ENCODE data around the gene ANKS1B.
A peak's percentile ranks its signal among the peaks of the same experiment; 100 is the strongest.

ANKS1B gene

GRCh38 chr12:98922871-98923270, 1061.9 kb downstream of the ANKS1B start:
- no peaks in the 10 kb centered on the region for H3K4me1 ChIP-seq (ENCODE audit: control insufficient read depth, insufficient read depth, low read length)
- no peak overlapping the region for H3K9ac ChIP-seq (ENCODE audit: low read length in 2 of 2)
- H3K36me3 ChIP-seq (ENCODE audit: control insufficient read depth in 2 of 2, insufficient read depth in 2 of 2, low read length in 2 of 2), result no peaks in the 10 kb centered on the region
- H3K27ac ChIP-seq (ENCODE audit: low read length), result no peak overlapping the region
- no peaks in the 10 kb centered on the region for H3K27me3 ChIP-seq (ENCODE audit: control insufficient read depth in 1 of 2, insufficient read depth in 2 of 2, low read length in 2 of 2)
- peaks cover 0 to 2% of the 10 kb centered on the region in 2 donors for H3K9me3 ChIP-seq (ENCODE audit: control insufficient read depth in 2 of 2, low read length in 2 of 2)
- no peak overlapping the region for H3K4me3 ChIP-seq (ENCODE audit: low read length in 2 of 2)

DNA sequence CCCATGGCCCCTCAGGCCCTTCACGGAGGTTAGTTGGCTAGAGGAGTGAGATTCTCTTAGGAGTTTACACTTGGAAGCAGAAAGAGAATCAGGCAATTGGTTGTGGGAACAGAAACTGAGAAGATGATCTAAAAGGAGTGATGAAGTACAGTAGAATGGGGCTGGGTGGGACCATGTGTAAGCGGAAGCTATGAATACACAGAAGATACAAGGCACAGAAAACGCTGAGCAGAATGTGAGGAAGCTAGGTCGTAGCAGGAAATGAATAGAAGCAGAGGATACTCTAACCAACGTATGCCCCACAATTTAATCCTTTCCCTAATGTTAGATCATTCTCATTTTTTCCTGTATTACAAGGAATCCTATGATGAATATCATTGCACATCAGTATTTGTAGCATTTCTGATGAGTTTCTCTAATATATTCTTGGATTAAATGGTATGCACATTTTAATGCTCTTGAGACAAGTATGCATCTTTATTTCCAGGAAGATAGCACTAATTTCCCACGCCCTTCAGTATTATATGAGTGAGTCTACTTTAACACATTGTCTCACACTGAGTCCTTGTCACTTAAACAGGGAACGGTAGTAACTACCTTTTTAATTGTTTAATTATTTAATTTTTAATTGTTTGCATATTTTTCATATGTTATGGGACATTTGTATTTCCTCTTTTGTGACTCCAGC, 1066.4 kb downstream of the ANKS1B start:
- Histone ChIP-seq H3K27me3 (ENCODE audit: control insufficient read depth in 1 of 2, insufficient read depth in 2 of 2, low read length in 2 of 2) (no peaks in the 10 kb centered on the region), H3K9me3 (ENCODE audit: control insufficient read depth in 2 of 2, low read length in 2 of 2) (no peaks in the 10 kb centered on the region), H3K36me3 (ENCODE audit: control insufficient read depth in 2 of 2, insufficient read depth in 2 of 2, low read length in 2 of 2) (no peaks in the 10 kb centered on the region), H3K4me1 (ENCODE audit: control insufficient read depth, insufficient read depth, low read length) (no peaks in the 10 kb centered on the region), H3K9ac (ENCODE audit: low read length in 2 of 2) (no peak overlapping the region), H3K4me3 (ENCODE audit: low read length in 2 of 2) (no peak overlapping the region), H3K27ac (ENCODE audit: low read length) (no peak overlapping the region)

DNA sequence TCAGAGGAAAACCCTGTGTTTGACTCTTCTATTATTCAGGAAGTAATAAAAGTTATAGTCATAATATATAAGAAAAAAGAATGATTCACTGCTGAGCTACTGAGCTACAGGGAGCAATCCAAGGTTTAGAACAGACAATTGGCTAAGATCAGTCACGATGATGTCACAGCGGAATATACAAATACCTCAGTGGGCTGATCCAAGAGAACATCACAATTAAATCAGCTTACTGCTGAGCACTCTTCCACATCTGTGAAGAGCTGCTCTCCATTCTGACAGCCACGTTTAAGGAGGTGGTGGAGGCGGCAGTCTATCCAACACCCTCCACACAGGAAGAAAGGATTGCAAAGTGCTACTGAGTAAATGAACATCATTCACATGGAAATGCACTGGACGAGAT, 1068.6 kb downstream of the ANKS1B start:
- no peak overlapping the region for H3K9ac ChIP-seq (ENCODE audit: low read length in 2 of 2)

DNA sequence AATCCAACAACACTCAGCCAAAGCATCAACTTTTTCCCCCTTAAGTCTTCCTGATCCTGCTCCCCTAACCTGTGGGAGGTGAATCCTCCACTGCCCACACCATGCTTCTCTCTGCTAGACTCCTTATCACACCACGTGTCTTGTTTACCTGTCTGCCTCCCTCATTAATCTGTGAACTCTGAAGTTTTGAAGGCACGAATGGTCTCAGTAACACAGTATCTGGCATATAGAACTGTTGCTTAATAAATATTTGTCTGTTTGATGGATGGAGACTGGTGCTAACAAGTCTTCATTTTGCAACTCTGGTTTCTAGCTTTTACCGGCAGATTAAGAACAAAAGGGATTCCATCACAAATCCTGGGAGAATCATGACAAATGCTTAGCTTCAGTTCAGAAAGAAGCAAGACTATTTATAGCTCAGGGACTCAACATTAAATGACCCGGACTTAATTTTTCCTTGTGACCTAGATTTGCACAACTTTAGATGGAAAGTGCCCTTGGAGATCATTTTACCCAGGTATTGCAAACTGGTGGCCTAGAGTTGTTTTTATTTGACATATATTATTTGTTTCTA, 1072.2 kb downstream of the ANKS1B start:
- H3K4me1 ChIP-seq (ENCODE audit: control insufficient read depth, insufficient read depth, low read length), result no peaks in the 10 kb centered on the region
- no peak overlapping the region for H3K4me3 ChIP-seq (ENCODE audit: low read length in 2 of 2)
- no peak overlapping the region for H3K27ac ChIP-seq (ENCODE audit: low read length)
- H3K36me3 ChIP-seq (ENCODE audit: control insufficient read depth in 2 of 2, insufficient read depth in 2 of 2, low read length in 2 of 2), result no peaks in the 10 kb centered on the region
- no peak overlapping the region for H3K9ac ChIP-seq (ENCODE audit: low read length in 2 of 2)
- no peaks in the 10 kb centered on the region for H3K27me3 ChIP-seq (ENCODE audit: control insufficient read depth in 1 of 2, insufficient read depth in 2 of 2, low read length in 2 of 2)
- H3K9me3 ChIP-seq (ENCODE audit: control insufficient read depth in 2 of 2, low read length in 2 of 2), result no peaks in the 10 kb centered on the region

More for the DNA sequence above, 1068.6 kb downstream of the ANKS1B start:
- H3K27ac ChIP-seq (ENCODE audit: low read length), result no peak overlapping the region
- no peak overlapping the region for H3K4me3 ChIP-seq (ENCODE audit: low read length in 2 of 2)
- no peaks in the 10 kb centered on the region for H3K4me1 ChIP-seq (ENCODE audit: control insufficient read depth, insufficient read depth, low read length)
- H3K9me3 ChIP-seq (ENCODE audit: control insufficient read depth in 2 of 2, low read length in 2 of 2), result no peaks in the 10 kb centered on the region
- no peaks in the 10 kb centered on the region for H3K27me3 ChIP-seq (ENCODE audit: control insufficient read depth in 1 of 2, insufficient read depth in 2 of 2, low read length in 2 of 2)
- no peaks in the 10 kb centered on the region for H3K36me3 ChIP-seq (ENCODE audit: control insufficient read depth in 2 of 2, insufficient read depth in 2 of 2, low read length in 2 of 2)

- H3K27me3 ChIP-seq (ENCODE audit: control insufficient read depth in 1 of 2, insufficient read depth in 2 of 2, low read length in 2 of 2), result no peaks in the 10 kb centered on the region
- no peak overlapping the region for H3K9ac ChIP-seq (ENCODE audit: low read length in 2 of 2)
- no peaks in the 10 kb centered on the region for H3K4me1 ChIP-seq (ENCODE audit: control insufficient read depth, insufficient read depth, low read length)
- no peak overlapping the region for H3K27ac ChIP-seq (ENCODE audit: low read length)
- no peaks in the 10 kb centered on the region for H3K9me3 ChIP-seq (ENCODE audit: control insufficient read depth in 2 of 2, low read length in 2 of 2)
- no peaks in the 10 kb centered on the region for H3K36me3 ChIP-seq (ENCODE audit: control insufficient read depth in 2 of 2, insufficient read depth in 2 of 2, low read length in 2 of 2)
- no peak overlapping the region for H3K4me3 ChIP-seq (ENCODE audit: low read length in 2 of 2)
Observed at GRCh38 chr12:98911396-98911795, 1073.3 kb downstream of the ANKS1B start.

DNA sequence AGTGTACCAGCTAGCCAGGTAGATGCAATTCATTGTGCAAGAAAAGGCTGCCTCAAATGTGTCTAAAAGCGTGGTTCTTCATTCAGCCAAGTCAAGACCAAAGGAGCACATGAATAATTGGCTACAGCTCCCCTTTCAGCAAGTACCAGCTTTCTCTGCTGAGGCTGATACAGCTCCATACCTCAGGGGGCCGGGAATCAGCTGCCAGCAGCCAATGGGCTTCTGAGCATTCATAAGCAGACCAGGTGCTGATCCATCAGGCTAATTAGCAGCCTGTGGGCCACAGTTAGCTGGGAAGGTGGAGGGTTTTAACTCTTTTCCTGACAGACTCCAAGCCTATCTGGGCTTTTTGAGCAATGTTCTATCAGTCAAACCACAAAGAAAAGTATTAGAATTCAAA, 1075.0 kb downstream of the ANKS1B start:
- Histone ChIP-seq H3K27ac (ENCODE audit: low read length) (no peak overlapping the region), H3K9me3 (ENCODE audit: control insufficient read depth in 2 of 2, low read length in 2 of 2) (no peaks in the 10 kb centered on the region), H3K27me3 (ENCODE audit: control insufficient read depth in 1 of 2, insufficient read depth in 2 of 2, low read length in 2 of 2) (no peaks in the 10 kb centered on the region), H3K4me3 (ENCODE audit: low read length in 2 of 2) (no peak overlapping the region), H3K36me3 (ENCODE audit: control insufficient read depth in 2 of 2, insufficient read depth in 2 of 2, low read length in 2 of 2) (no peaks in the 10 kb centered on the region), H3K9ac (ENCODE audit: low read length in 2 of 2) (no peak overlapping the region), H3K4me1 (ENCODE audit: control insufficient read depth, insufficient read depth, low read length) (no peaks in the 10 kb centered on the region)

GRCh38 chr12:98908866-98909265, 1075.9 kb downstream of the ANKS1B start:
- Histone ChIP-seq H3K4me3 (ENCODE audit: low read length in 2 of 2) (no peak overlapping the region), H3K9ac (ENCODE audit: low read length in 2 of 2) (no peak overlapping the region), H3K36me3 (ENCODE audit: control insufficient read depth in 2 of 2, insufficient read depth in 2 of 2, low read length in 2 of 2) (no peaks in the 10 kb centered on the region), H3K4me1 (ENCODE audit: control insufficient read depth, insufficient read depth, low read length) (no peaks in the 10 kb centered on the region), H3K27ac (ENCODE audit: low read length) (no peak overlapping the region), H3K27me3 (ENCODE audit: control insufficient read depth in 1 of 2, insufficient read depth in 2 of 2, low read length in 2 of 2) (no peaks in the 10 kb centered on the region), H3K9me3 (ENCODE audit: control insufficient read depth in 2 of 2, low read length in 2 of 2) (no peaks in the 10 kb centered on the region)

DNA sequence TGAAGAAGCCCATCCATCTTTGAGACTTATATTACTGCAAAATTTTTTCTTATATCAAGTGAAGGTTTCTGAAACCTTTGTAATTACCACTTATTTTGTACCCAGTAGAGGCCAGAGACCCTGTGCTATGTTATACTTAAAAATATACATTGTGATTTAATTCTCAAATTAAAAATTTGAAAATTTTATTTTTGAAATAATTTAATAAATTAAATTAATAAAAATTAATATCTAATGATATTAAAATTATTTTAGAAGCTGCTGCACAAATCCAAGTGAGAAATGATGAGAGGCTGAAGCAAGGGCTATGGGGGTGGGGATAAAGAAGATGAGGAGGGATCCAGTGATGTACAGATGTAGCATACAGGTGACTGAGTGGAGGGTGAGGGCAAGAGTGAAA, 1080.9 kb downstream of the ANKS1B start:
- Histone ChIP-seq H3K9ac (ENCODE audit: low read length in 2 of 2) (no peak overlapping the region), H3K27ac (ENCODE audit: low read length) (no peak overlapping the region), H3K36me3 (ENCODE audit: control insufficient read depth in 2 of 2, insufficient read depth in 2 of 2, low read length in 2 of 2) (no peaks in the 10 kb centered on the region), H3K4me1 (ENCODE audit: control insufficient read depth, insufficient read depth, low read length) (no peaks in the 10 kb centered on the region), H3K9me3 (ENCODE audit: control insufficient read depth in 2 of 2, low read length in 2 of 2) (no peaks in the 10 kb centered on the region), H3K27me3 (ENCODE audit: control insufficient read depth in 1 of 2, insufficient read depth in 2 of 2, low read length in 2 of 2) (no peaks in the 10 kb centered on the region), H3K4me3 (ENCODE audit: low read length in 2 of 2) (no peak overlapping the region)

DNA sequence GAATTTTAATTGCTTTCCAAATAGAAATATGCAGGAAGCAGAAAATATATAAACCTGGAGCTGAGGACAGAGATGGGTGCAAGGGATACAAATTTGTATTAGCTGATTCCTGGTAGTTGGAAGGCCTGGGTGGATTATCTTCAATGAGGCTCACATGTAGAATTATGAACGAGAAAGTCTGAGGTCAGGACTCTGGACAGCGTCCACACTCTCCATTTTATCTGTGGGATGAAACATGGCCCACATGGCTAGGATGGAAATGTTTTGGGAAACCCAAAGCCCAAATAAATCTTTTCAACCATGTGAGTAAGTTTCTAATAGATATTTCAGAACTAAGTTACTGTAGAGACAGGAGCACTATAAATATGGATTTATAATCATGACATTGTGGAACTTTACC, 1083.5 kb downstream of the ANKS1B start:
- Histone ChIP-seq H3K9me3 (ENCODE audit: control insufficient read depth in 2 of 2, low read length in 2 of 2) (no peaks in the 10 kb centered on the region), H3K9ac (ENCODE audit: low read length in 2 of 2) (no peak overlapping the region), H3K4me3 (ENCODE audit: low read length in 2 of 2) (no peak overlapping the region), H3K27ac (ENCODE audit: low read length) (no peak overlapping the region), H3K27me3 (ENCODE audit: control insufficient read depth in 1 of 2, insufficient read depth in 2 of 2, low read length in 2 of 2) (peaks cover 3% of the 10 kb centered on the region in 2 donors), H3K4me1 (ENCODE audit: control insufficient read depth, insufficient read depth, low read length) (no peaks in the 10 kb centered on the region), H3K36me3 (ENCODE audit: control insufficient read depth in 2 of 2, insufficient read depth in 2 of 2, low read length in 2 of 2) (no peaks in the 10 kb centered on the region)

DNA sequence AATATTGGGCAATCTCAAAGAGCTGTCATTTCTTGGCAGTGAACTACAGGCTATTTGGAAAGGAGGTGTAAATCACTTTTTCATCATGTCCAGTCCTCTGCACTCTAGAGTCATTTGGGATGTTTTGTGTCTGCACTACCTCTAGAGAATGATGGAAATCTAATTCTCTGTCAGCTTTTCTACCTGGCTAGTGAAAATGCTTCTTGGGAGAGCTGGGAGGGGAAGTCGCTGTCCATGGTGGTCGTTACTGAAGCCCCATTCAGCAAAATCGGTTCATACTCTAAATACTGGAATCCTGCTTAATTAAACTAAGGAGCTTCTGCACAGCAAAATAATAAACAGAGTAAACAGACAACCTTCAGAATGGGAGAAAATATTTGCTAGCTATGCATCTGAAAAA, 1087.8 kb downstream of the ANKS1B start:
- Histone ChIP-seq H3K36me3 (ENCODE audit: control insufficient read depth in 2 of 2, insufficient read depth in 2 of 2, low read length in 2 of 2) (no peaks in the 10 kb centered on the region), H3K27me3 (ENCODE audit: control insufficient read depth in 1 of 2, insufficient read depth in 2 of 2, low read length in 2 of 2) (peaks cover 15 to 16% of the 10 kb centered on the region in 2 donors), H3K9me3 (ENCODE audit: control insufficient read depth in 2 of 2, low read length in 2 of 2) (no peaks in the 10 kb centered on the region), H3K4me3 (ENCODE audit: low read length in 2 of 2) (no peak overlapping the region), H3K4me1 (ENCODE audit: control insufficient read depth, insufficient read depth, low read length) (no peaks in the 10 kb centered on the region), H3K9ac (ENCODE audit: low read length in 2 of 2) (no peak overlapping the region), H3K27ac (ENCODE audit: low read length) (no peak overlapping the region)

- no peak overlapping the region for H3K27ac ChIP-seq (ENCODE audit: low read length)
- H3K36me3 ChIP-seq (ENCODE audit: control insufficient read depth in 2 of 2, insufficient read depth in 2 of 2, low read length in 2 of 2), result no peaks in the 10 kb centered on the region
- H3K4me3 ChIP-seq (ENCODE audit: low read length in 2 of 2), result peak overlapping the region in 1 of 2 donors; percentile 47
- no peak overlapping the region for H3K9ac ChIP-seq (ENCODE audit: low read length in 2 of 2)
- H3K27me3 ChIP-seq (ENCODE audit: control insufficient read depth in 1 of 2, insufficient read depth in 2 of 2, low read length in 2 of 2), result peaks cover 15 to 16% of the 10 kb centered on the region in 2 donors
- no peaks in the 10 kb centered on the region for H3K9me3 ChIP-seq (ENCODE audit: control insufficient read depth in 2 of 2, low read length in 2 of 2)
- H3K4me1 ChIP-seq (ENCODE audit: control insufficient read depth, insufficient read depth, low read length), result no peaks in the 10 kb centered on the region
Observed at GRCh38 chr12:98895086-98895651, 1089.6 kb downstream of the ANKS1B start.

All from stomach smooth muscle (tissue), 2 donors.